HL-60 (cell line): ENCODE measurements around the gene NOS1.

Experiments used
- DNase-seq, 2 experiments: peaks; one replicate each; pipeline ENCODE4 v3.0.0-alpha.2; 2010 to 2020; ENCODE audit warnings: low read depth in 1 of 2, low spot score in 1 of 2
- H3K27ac ChIP-seq: fragments of 250-450 bp; sonication (Bioruptor Pico); replicated peaks from 2 replicates; pipeline ENCODE4 v1.5.1; 2020; ENCODE audit warnings: mild to moderate bottlenecking, moderate library complexity
- H3K27me3 ChIP-seq: fragments of 250-450 bp; sonication (Bioruptor Pico); 2 replicates; pipeline ENCODE4 v1.5.1; 2021; ENCODE audit warnings: mild to moderate bottlenecking, moderate library complexity; ENCODE audit not compliant: insufficient read depth, poor library complexity, severe bottlenecking
- H3K4me3 ChIP-seq: replicated peaks from 2 replicates; pipeline ENCODE4 v1.5.1; 2011; ENCODE audit warnings: mild to moderate bottlenecking, control low read depth, low read length; ENCODE audit not compliant: insufficient read depth
- CTCF ChIP-seq: IDR thresholded peaks from one replicate; pipeline ENCODE4 v1.5.1; 2011; ENCODE audit warnings: low read length, control low read depth, inconsistent platforms; ENCODE audit not compliant: insufficient read depth
- GABPA ChIP-seq: IDR thresholded peaks from 2 replicates; pipeline ENCODE4 v1.6.1; 2012; ENCODE audit warnings: low read depth
- POLR2AphosphoS5 ChIP-seq: IDR thresholded peaks from 2 replicates; pipeline ENCODE4 v1.6.1; 2012; ENCODE audit warnings: low read depth
- REST ChIP-seq: IDR thresholded peaks from 2 replicates; pipeline ENCODE4 v1.6.1; 2012; ENCODE audit warnings: low read depth; ENCODE audit not compliant: insufficient replicate concordance
- SPI1 ChIP-seq: IDR thresholded peaks from 2 replicates; pipeline ENCODE4 v1.6.1; 2012; ENCODE audit warnings: low read depth, mild to moderate bottlenecking, borderline replicate concordance

The NOS1 gene

GRCh38 chr12:117272690-117273089, 88.7 kb downstream of the NOS1 start:
- Histone ChIP-seq H3K27ac (no peak overlapping the region), H3K27me3 (no peaks in the 10 kb centered on the region), H3K4me3 (no peak overlapping the region)
- no peak for TF ChIP-seq CTCF
- TF ChIP-seq GABPA, result no peak
- no peak for TF ChIP-seq POLR2AphosphoS5
- no peak for TF ChIP-seq SPI1
- TF ChIP-seq REST, result no peak
- no peak for DNase-seq

GRCh38 chr12:117262749-117263148, 98.7 kb downstream of the NOS1 start:
- H3K27me3 ChIP-seq, result no peaks in the 10 kb centered on the region
- no peak for TF ChIP-seq GABPA
- TF ChIP-seq SPI1, result no peak
- TF ChIP-seq CTCF, result no peak
- no peak for TF ChIP-seq REST
- TF ChIP-seq POLR2AphosphoS5, result no peak
- no peak overlapping the region for H3K27ac ChIP-seq
- DNase-seq, result no peak
- no peak overlapping the region for H3K4me3 ChIP-seq

GRCh38 chr12:117261247-117261646, 100.2 kb downstream of the NOS1 start:
- TF ChIP-seq POLR2AphosphoS5 (no peak), CTCF (no peak), REST (no peak), SPI1 (no peak), GABPA (no peak)
- no peak overlapping the region for H3K4me3 ChIP-seq
- H3K27ac ChIP-seq, result no peak overlapping the region
- no peak for DNase-seq
- no peaks in the 10 kb centered on the region for H3K27me3 ChIP-seq
